NCI-H345 treated with DMSO at 0.1 percent for 48 hours (cell line): ENCODE results near the gene LIFR.
A peak's percentile ranks its signal among the peaks of the same experiment; 100 is the strongest.
"Not testable (repeated sequence)": the region's sequence is repeated elsewhere in the genome, so short reads cannot be mapped to it uniquely, and the experiment has no call there.

Source experiments
- DNase-seq: peaks from one replicate; lab custom pipeline; 2025; ENCODE audit not compliant: unreplicated experiment; lab: John Stamatoyannopoulos, UW

Gene LIFR

GRCh38 chr5:38582975-38583319 lies 26.5 kb upstream of the LIFR start:
- no peak for DNase-seq

- no peak for DNase-seq
These were observed 26.0 kb upstream of the LIFR start for GRCh38 chr5:38582293-38582974.

GRCh38 chr5:38581597-38581996 lies 25.2 kb upstream of the LIFR start:
- no peak for DNase-seq

GRCh38 chr5:38579105-38579504 lies 22.7 kb upstream of the LIFR start:
- no peak for DNase-seq

- DNase-seq, result no peak
These were observed 20.7 kb upstream of the LIFR start for GRCh38 chr5:38576961-38577684.

GRCh38 chr5:38576442-38576841 lies 20.0 kb upstream of the LIFR start:
- DNase-seq, result peak; percentile 14

- DNase-seq, result no peak
These were observed 19.0 kb upstream of the LIFR start for GRCh38 chr5:38575476-38575875.

- DNase-seq, result no peak
These were observed 17.6 kb upstream of the LIFR start for GRCh38 chr5:38574009-38574408.

GRCh38 chr5:38573521-38573920 lies 17.1 kb upstream of the LIFR start:
- DNase-seq, result no peak

- no peak for DNase-seq
These were observed 12.7 kb upstream of the LIFR start for GRCh38 chr5:38569180-38569579.

GRCh38 chr5:38567306-38567705 lies 10.9 kb upstream of the LIFR start:
- DNase-seq, result not testable (repeated sequence)

GRCh38 chr5:38563624-38564023 lies 7.2 kb upstream of the LIFR start:
- DNase-seq, result no peak

GRCh38 chr5:38562444-38563210 lies 6.2 kb upstream of the LIFR start:
- no peak for DNase-seq

GRCh38 chr5:38559428-38559827 lies 3.0 kb upstream of the LIFR start:
- DNase-seq, result no peak

GRCh38 chr5:38557792-38558191 lies 1.3 kb upstream of the LIFR start:
- no peak for DNase-seq

- no peak for DNase-seq
These were observed 863 bp upstream of the LIFR start for GRCh38 chr5:38557308-38557710.

- DNase-seq, result no peak
These were observed 303 bp downstream of the LIFR start for GRCh38 chr5:38556088-38556598.

- no peak for DNase-seq
These were observed 925 bp downstream of the LIFR start for GRCh38 chr5:38555354-38556087.

GRCh38 chr5:38554861-38555260 lies 1.6 kb downstream of the LIFR start:
- no peak for DNase-seq

- DNase-seq, result no peak
These were observed 2.0 kb downstream of the LIFR start for GRCh38 chr5:38554403-38554802.

GRCh38 chr5:38553001-38553521 lies 3.4 kb downstream of the LIFR start:
- no peak for DNase-seq
